OCI-LY3 (cell line): ENCODE measurements around the gene MTURN.

ENCODE experiments used
- CTCF ChIP-seq: fragments of 200-600, 300-600 bp; sonication (generic); IDR thresholded peaks from 2 replicates; pipeline ENCODE4 v1.5.1; 2014; ENCODE audit warnings: antibody characterized with exemption, low read length, low read depth
- EZH2phosphoT487 ChIP-seq: fragments of 200-600 bp; shearing (Covaris generic); IDR thresholded peaks from 2 replicates; pipeline ENCODE4 v1.6.1; 2018; ENCODE audit warnings: antibody characterized with exemption, mixed run types, low read depth

- TF ChIP-seq CTCF (no peak), EZH2phosphoT487 (no peak)
Measured at GRCh38 chr7:30202671-30203070, 67.9 kb downstream of the MTURN start.
